ENCODE results near the gene SPRYD4.

DNA sequence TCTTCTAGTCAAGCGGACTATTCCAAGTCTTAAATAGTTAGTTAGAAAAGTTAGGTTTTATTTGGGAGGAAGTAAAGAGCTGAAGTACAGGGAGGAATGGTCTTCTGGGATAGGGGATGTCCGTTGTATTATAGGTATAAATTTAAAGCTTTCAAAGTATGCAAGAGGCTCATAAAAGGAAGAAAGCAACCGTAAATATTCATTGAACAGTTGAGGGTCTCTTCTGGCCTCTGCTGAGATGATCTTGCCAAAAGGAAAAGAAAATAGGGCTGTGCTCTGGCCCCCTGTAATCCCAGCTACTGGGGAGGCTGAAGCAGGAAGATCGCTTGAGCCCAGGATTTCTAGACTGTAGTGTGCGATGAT, 18.8 kb upstream of the SPRYD4 start:
- TF ChIP-seq POLR2A (IDR thresholded peaks at IDR 0.05): no peak
- TF ChIP-seq, protein P1, sequence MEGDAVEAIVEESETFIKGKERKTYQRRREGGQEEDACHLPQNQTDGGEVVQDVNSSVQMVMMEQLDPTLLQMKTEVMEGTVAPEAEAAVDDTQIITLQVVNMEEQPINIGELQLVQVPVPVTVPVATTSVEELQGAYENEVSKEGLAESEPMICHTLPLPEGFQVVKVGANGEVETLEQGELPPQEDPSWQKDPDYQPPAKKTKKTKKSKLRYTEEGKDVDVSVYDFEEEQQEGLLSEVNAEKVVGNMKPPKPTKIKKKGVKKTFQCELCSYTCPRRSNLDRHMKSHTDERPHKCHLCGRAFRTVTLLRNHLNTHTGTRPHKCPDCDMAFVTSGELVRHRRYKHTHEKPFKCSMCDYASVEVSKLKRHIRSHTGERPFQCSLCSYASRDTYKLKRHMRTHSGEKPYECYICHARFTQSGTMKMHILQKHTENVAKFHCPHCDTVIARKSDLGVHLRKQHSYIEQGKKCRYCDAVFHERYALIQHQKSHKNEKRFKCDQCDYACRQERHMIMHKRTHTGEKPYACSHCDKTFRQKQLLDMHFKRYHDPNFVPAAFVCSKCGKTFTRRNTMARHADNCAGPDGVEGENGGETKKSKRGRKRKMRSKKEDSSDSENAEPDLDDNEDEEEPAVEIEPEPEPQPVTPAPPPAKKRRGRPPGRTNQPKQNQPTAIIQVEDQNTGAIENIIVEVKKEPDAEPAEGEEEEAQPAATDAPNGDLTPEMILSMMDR (IDR thresholded peaks at IDR 0.05): no peak
- no peak for TF ChIP-seq POLR2AphosphoS5 (IDR thresholded peaks at IDR 0.05)
